Measurements from ENCODE around the gene VEGFD. TPM values are rescaled to one million over a fixed set of nuclear protein-coding genes. Genes with fewer than 3 reads are reported as not detected.
A peak's percentile ranks its signal among the peaks of the same experiment; 100 is the strongest.

The VEGFD gene
- total and polyA plus RNA-seq, 2 donors (not counting 1 experiment from before 2014, with no cell fraction given), result 2.0 to 7.9 TPM

DNA sequence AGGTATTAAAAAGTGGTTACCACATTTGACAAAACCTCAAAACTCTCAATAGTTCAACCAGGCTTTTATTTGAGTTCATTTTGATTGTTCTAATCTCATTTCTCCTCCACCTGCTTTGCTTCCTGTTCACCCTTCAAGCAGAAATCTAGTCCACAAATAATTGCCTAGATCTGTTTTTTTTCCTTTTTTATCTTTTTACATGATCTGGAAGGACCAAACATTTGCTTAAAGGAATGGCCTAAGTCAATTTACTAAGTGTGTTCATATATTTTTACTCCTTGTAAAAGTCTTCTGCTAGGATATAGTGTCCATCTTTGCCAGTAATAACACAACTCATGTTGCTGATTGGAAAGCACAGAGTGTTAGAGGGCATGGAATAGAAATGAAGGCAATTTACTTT is 26.2 kb upstream of the VEGFD start:
- Histone ChIP-seq H3K9ac (ENCODE audit: insufficient read depth, low read length) (no peak overlapping the region), H3K27ac (ENCODE audit: insufficient read depth, low read length) (no peak overlapping the region), H3K4me1 (ENCODE audit: control insufficient read depth, extremely low read depth, insufficient read depth, low read length) (no peaks in the 10 kb centered on the region), H2AFZ (ENCODE audit: low read length) (no peak overlapping the region), H4K20me1 (ENCODE audit: control insufficient read depth, extremely low read depth, insufficient read depth, low read length) (no peaks in the 10 kb centered on the region), H3K36me3 (ENCODE audit: control insufficient read depth, insufficient read depth, low read length) (no peaks in the 10 kb centered on the region), H3K27me3 (ENCODE audit: control insufficient read depth, insufficient read depth, low read length) (no peaks in the 10 kb centered on the region), H3K4me2 (ENCODE audit: extremely low read depth, insufficient read depth, low read length) (no peak overlapping the region), H3K4me3 (replicated peaks in 1 of 4; ENCODE audit: control extremely low read depth in 1 of 4, insufficient read depth in 1 of 4, low read depth in 3 of 4, low read length in 4 of 4) (no peak overlapping the region), H3K79me2 (ENCODE audit: control insufficient read depth, insufficient read depth, low read length) (no peaks in the 10 kb centered on the region), H3K9me3 (ENCODE audit: control insufficient read depth, insufficient read depth, low read depth, low read length) (no peaks in the 10 kb centered on the region)
- TF ChIP-seq, protein P1, sequence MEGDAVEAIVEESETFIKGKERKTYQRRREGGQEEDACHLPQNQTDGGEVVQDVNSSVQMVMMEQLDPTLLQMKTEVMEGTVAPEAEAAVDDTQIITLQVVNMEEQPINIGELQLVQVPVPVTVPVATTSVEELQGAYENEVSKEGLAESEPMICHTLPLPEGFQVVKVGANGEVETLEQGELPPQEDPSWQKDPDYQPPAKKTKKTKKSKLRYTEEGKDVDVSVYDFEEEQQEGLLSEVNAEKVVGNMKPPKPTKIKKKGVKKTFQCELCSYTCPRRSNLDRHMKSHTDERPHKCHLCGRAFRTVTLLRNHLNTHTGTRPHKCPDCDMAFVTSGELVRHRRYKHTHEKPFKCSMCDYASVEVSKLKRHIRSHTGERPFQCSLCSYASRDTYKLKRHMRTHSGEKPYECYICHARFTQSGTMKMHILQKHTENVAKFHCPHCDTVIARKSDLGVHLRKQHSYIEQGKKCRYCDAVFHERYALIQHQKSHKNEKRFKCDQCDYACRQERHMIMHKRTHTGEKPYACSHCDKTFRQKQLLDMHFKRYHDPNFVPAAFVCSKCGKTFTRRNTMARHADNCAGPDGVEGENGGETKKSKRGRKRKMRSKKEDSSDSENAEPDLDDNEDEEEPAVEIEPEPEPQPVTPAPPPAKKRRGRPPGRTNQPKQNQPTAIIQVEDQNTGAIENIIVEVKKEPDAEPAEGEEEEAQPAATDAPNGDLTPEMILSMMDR (conservative IDR thresholded peaks at IDR 0.05 in 1 of 2, IDR thresholded peaks at IDR 0.05 in 1 of 2; ENCODE audit: low read depth in 1 of 2, low read length in 2 of 2), result no peak
- no peak for TF ChIP-seq EZH2 (IDR thresholded peaks at IDR 0.05; ENCODE audit: low read length, missing control alignments)
- DNase-seq (ENCODE audit: low read depth in 2 of 2), result no peak

DNA sequence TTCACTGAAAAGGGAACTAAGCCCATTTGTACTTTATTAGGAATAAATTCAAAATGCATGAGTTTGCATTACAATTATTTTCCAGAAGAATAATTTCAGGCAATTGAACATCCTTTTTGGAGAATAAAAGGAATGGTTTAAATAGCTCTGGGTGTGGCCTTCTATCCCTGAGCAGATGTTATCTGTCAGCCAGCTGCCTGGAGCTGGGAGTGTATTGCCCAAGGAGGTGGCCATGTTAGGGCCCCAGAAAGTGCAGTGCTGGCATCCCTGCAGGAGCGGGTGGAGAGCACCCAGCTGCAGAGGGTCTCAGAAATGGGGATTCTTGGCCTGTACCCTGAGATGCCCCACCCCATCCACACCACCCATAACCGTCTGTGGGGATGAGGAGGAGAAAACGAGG is 21.6 kb upstream of the VEGFD start:
- H3K79me2 ChIP-seq (ENCODE audit: control insufficient read depth, insufficient read depth, low read length), result no peaks in the 10 kb centered on the region
- no peak overlapping the region for H3K4me2 ChIP-seq (ENCODE audit: extremely low read depth, insufficient read depth, low read length)
- H3K4me1 ChIP-seq (ENCODE audit: control insufficient read depth, extremely low read depth, insufficient read depth, low read length), result peaks cover 2% of the 10 kb centered on the region
- peak in 1 of 2 donors; percentile 70 for DNase-seq (ENCODE audit: low read depth in 2 of 2)
- no peak overlapping the region for H3K27ac ChIP-seq (ENCODE audit: insufficient read depth, low read length)
- H3K4me3 ChIP-seq (replicated peaks in 1 of 4; ENCODE audit: control extremely low read depth in 1 of 4, insufficient read depth in 1 of 4, low read depth in 3 of 4, low read length in 4 of 4), result no peak overlapping the region
- no peaks in the 10 kb centered on the region for H3K27me3 ChIP-seq (ENCODE audit: control insufficient read depth, insufficient read depth, low read length)
- H3K9ac ChIP-seq (ENCODE audit: insufficient read depth, low read length), result no peak overlapping the region
- H2AFZ ChIP-seq (ENCODE audit: low read length), result no peak overlapping the region
- H4K20me1 ChIP-seq (ENCODE audit: control insufficient read depth, extremely low read depth, insufficient read depth, low read length), result no peaks in the 10 kb centered on the region
- no peak for TF ChIP-seq EZH2 (IDR thresholded peaks at IDR 0.05; ENCODE audit: low read length, missing control alignments)
- TF ChIP-seq, protein P1 (conservative IDR thresholded peaks at IDR 0.05 in 1 of 2, IDR thresholded peaks at IDR 0.05 in 1 of 2; ENCODE audit: low read depth in 1 of 2, low read length in 2 of 2), result no peak
- H3K9me3 ChIP-seq (ENCODE audit: control insufficient read depth, insufficient read depth, low read depth, low read length), result no peaks in the 10 kb centered on the region
- H3K36me3 ChIP-seq (ENCODE audit: control insufficient read depth, insufficient read depth, low read length), result no peaks in the 10 kb centered on the region

- Histone ChIP-seq H2AFZ (ENCODE audit: low read length) (no peak overlapping the region), H3K4me1 (ENCODE audit: control insufficient read depth, extremely low read depth, insufficient read depth, low read length) (peaks cover 2% of the 10 kb centered on the region), H3K9ac (ENCODE audit: insufficient read depth, low read length) (no peak overlapping the region), H4K20me1 (ENCODE audit: control insufficient read depth, extremely low read depth, insufficient read depth, low read length) (no peaks in the 10 kb centered on the region), H3K27me3 (ENCODE audit: control insufficient read depth, insufficient read depth, low read length) (no peaks in the 10 kb centered on the region), H3K4me2 (ENCODE audit: extremely low read depth, insufficient read depth, low read length) (peak overlapping the region; percentile 15), H3K36me3 (ENCODE audit: control insufficient read depth, insufficient read depth, low read length) (no peaks in the 10 kb centered on the region), H3K4me3 (replicated peaks in 1 of 4; ENCODE audit: control extremely low read depth in 1 of 4, insufficient read depth in 1 of 4, low read depth in 3 of 4, low read length in 4 of 4) (no peak overlapping the region), H3K27ac (ENCODE audit: insufficient read depth, low read length) (no peak overlapping the region), H3K9me3 (ENCODE audit: control insufficient read depth, insufficient read depth, low read depth, low read length) (no peaks in the 10 kb centered on the region), H3K79me2 (ENCODE audit: control insufficient read depth, insufficient read depth, low read length) (no peaks in the 10 kb centered on the region)
- TF ChIP-seq EZH2 (IDR thresholded peaks at IDR 0.05; ENCODE audit: low read length, missing control alignments), result no peak
- DNase-seq (ENCODE audit: low read depth in 2 of 2), result peak in 1 of 2 donors; percentile 79
These were observed 20.3 kb upstream of the VEGFD start for GRCh38 chrX:15404401-15405096.
